ENCODE measurements around the gene TRIM21.
A peak's percentile ranks its signal among the peaks of the same experiment; 100 is the strongest.

TRIM21 gene

DNA sequence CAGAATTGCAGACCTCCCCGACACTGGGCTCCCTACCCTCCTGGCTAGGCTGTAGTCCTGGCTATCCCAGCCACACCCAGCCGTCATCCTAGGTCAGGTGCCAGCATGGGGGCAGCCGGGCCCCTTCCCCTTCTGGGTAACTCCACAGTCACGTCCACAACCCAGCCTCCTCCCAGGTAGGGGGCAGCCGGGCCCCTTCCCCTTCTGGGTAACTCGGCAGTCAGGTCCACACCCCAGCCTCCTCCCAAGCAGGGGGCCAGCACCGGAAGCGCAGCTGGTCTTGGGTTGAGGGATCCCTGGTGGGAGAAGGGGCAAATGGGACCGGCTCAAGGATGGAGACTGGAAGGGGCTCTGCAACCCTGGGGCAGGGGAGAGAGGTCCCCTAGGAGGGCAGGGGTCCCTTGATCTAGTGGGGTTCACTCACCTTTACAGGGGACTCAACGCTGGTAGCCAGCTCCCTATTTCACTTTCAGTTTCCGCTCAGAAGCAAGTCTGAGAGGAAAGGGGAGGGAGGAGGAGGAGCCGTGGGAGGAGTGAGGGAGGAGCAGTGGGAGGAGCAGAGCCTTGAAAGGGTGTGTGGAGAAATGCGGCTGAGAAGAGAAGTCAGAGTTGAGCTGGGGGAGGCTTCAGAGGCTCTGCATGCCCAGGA is at the start of gene TRIM21:
TSS of gene TRIM21 (minus strand) at position 494 of the 649 bp plus-strand sequence. CDS start 3,293 bp downstream, outside the sequence.
- no peaks in the 10 kb centered on the region for H3K27me3 ChIP-seq (replicated peaks; ENCODE audit: insufficient read depth, low read length)
- H3K4me1 ChIP-seq (ENCODE audit: low read length) = peaks cover 3% of the 10 kb centered on the region; the same call in 1 of the 2 replicates
- no peaks in the 10 kb centered on the region for H3K9me2 ChIP-seq (replicated peaks; ENCODE audit: insufficient read depth, low read length)
- H3F3A ChIP-seq (ENCODE audit: insufficient read depth, low read length) = no peaks in the 10 kb centered on the region
- DNase-seq = peak; percentile 91
- H3K9ac ChIP-seq (ENCODE audit: low read length) = peak within 1 kb of the TSS; percentile 63
- TF ChIP-seq EZH2phosphoT487 (IDR thresholded peaks at IDR 0.05; ENCODE audit: low read length) (no peak), EZH2 (optimal IDR thresholded peaks at IDR 0.05; ENCODE audit: low read depth, low read length) (no peak)
- TF ChIP-seq, protein P1, sequence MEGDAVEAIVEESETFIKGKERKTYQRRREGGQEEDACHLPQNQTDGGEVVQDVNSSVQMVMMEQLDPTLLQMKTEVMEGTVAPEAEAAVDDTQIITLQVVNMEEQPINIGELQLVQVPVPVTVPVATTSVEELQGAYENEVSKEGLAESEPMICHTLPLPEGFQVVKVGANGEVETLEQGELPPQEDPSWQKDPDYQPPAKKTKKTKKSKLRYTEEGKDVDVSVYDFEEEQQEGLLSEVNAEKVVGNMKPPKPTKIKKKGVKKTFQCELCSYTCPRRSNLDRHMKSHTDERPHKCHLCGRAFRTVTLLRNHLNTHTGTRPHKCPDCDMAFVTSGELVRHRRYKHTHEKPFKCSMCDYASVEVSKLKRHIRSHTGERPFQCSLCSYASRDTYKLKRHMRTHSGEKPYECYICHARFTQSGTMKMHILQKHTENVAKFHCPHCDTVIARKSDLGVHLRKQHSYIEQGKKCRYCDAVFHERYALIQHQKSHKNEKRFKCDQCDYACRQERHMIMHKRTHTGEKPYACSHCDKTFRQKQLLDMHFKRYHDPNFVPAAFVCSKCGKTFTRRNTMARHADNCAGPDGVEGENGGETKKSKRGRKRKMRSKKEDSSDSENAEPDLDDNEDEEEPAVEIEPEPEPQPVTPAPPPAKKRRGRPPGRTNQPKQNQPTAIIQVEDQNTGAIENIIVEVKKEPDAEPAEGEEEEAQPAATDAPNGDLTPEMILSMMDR (IDR thresholded peaks at IDR 0.05; ENCODE audit: low read length) = no peak
- H3K4me3 ChIP-seq (ENCODE audit: low read length) = peak within 1 kb of the TSS; percentile 86
- H3K27ac ChIP-seq (ENCODE audit: low read length) = peak within 1 kb of the TSS; percentile 12; the same call in 1 of the 2 replicates
- H3K9me3 ChIP-seq (replicated peaks; ENCODE audit: insufficient read depth, low read length) = no peaks in the 10 kb centered on the region
- H3K4me2 ChIP-seq (ENCODE audit: low read depth, low read length) = peak within 1 kb of the TSS; percentile 81
- peaks cover 11% of the 10 kb centered on the region; the same call in 1 of the 2 replicates for H3K36me3 ChIP-seq (replicated peaks; ENCODE audit: insufficient read depth, low read length)
- no peaks in the 10 kb centered on the region for H4K20me1 ChIP-seq (ENCODE audit: insufficient read depth, low read length)
- peak within 1 kb of the TSS; percentile 94 for H2AFZ ChIP-seq (ENCODE audit: low read length)
- peaks cover 18% of the 10 kb centered on the region for H3K79me2 ChIP-seq (ENCODE audit: low read length)

DNA sequence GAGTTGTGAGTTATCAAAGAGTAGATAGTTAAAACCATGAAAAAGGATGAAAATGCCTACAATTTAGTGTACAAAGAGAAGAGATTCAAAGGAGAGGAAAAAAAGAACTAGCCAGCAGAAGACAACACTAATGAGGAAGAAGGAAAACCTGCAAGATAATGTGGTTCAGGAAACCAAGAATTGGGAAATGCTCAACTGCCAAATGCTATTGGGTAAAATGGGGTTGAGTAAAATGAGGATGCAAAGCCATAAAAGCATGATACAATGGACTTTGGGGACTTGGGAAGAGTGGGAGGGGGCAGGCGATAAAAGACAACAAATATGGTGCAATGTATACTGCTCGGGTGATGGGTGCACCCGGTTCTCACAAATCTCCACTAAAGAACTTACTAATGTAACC is 48.0 kb upstream of the TRIM21 start:
- H3K79me2 ChIP-seq (ENCODE audit: low read length) = no peaks in the 10 kb centered on the region
- no peak overlapping the region for H3K9ac ChIP-seq (ENCODE audit: low read length)
- no peaks in the 10 kb centered on the region for H3K36me3 ChIP-seq (replicated peaks; ENCODE audit: insufficient read depth, low read length)
- H3K9me2 ChIP-seq (replicated peaks; ENCODE audit: insufficient read depth, low read length) = no peaks in the 10 kb centered on the region
- H3F3A ChIP-seq (ENCODE audit: insufficient read depth, low read length) = no peaks in the 10 kb centered on the region
- no peak overlapping the region for H3K27ac ChIP-seq (ENCODE audit: low read length)
- H3K4me3 ChIP-seq (ENCODE audit: low read length) = no peak overlapping the region
- no peaks in the 10 kb centered on the region for H3K4me1 ChIP-seq (ENCODE audit: low read length)
- H3K27me3 ChIP-seq (replicated peaks; ENCODE audit: insufficient read depth, low read length) = no peaks in the 10 kb centered on the region
- no peaks in the 10 kb centered on the region for H3K9me3 ChIP-seq (replicated peaks; ENCODE audit: insufficient read depth, low read length)
- H2AFZ ChIP-seq (ENCODE audit: low read length) = no peak overlapping the region
- no peak for DNase-seq
- no peaks in the 10 kb centered on the region for H4K20me1 ChIP-seq (ENCODE audit: insufficient read depth, low read length)
- no peak overlapping the region for H3K4me2 ChIP-seq (ENCODE audit: low read depth, low read length)
- TF ChIP-seq, protein P1 (IDR thresholded peaks at IDR 0.05; ENCODE audit: low read length) = no peak
- TF ChIP-seq EZH2 (optimal IDR thresholded peaks at IDR 0.05; ENCODE audit: low read depth, low read length) = no peak
- TF ChIP-seq EZH2phosphoT487 (IDR thresholded peaks at IDR 0.05; ENCODE audit: low read length) = no peak

DNA sequence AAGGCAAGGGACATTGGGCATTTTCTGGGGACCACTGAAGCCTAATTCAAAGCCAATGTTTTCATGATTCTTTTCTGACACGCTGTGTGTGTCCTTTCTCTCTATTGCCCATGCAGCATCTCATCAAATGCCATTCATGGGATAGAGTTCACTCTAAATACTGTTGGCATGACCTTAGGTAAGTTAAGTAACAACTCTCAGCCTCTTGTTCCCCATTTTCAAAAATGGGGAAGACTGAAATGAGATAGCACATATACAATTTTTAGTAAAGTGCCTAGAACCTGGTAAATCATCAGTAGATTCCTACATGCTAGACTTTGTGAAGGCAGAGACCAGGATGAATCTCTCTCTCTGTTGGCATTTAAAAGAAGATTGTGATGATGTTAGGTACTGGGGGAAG is 42.9 kb upstream of the TRIM21 start:
- no peak overlapping the region for H3K9ac ChIP-seq (ENCODE audit: low read length)
- no peaks in the 10 kb centered on the region for H3F3A ChIP-seq (ENCODE audit: insufficient read depth, low read length)
- no peaks in the 10 kb centered on the region for H3K9me3 ChIP-seq (replicated peaks; ENCODE audit: insufficient read depth, low read length)
- H3K4me3 ChIP-seq (ENCODE audit: low read length) = no peak overlapping the region
- TF ChIP-seq, protein P1 (IDR thresholded peaks at IDR 0.05; ENCODE audit: low read length) = no peak
- TF ChIP-seq EZH2 (optimal IDR thresholded peaks at IDR 0.05; ENCODE audit: low read depth, low read length) (no peak), EZH2phosphoT487 (IDR thresholded peaks at IDR 0.05; ENCODE audit: low read length) (no peak)
- no peaks in the 10 kb centered on the region for H3K79me2 ChIP-seq (ENCODE audit: low read length)
- H2AFZ ChIP-seq (ENCODE audit: low read length) = no peak overlapping the region
- no peak overlapping the region for H3K27ac ChIP-seq (ENCODE audit: low read length)
- no peaks in the 10 kb centered on the region for H3K4me1 ChIP-seq (ENCODE audit: low read length)
- no peaks in the 10 kb centered on the region for H3K9me2 ChIP-seq (replicated peaks; ENCODE audit: insufficient read depth, low read length)
- H3K36me3 ChIP-seq (replicated peaks; ENCODE audit: insufficient read depth, low read length) = no peaks in the 10 kb centered on the region
- no peak overlapping the region for H3K4me2 ChIP-seq (ENCODE audit: low read depth, low read length)
- H4K20me1 ChIP-seq (ENCODE audit: insufficient read depth, low read length) = no peaks in the 10 kb centered on the region
- no peak for DNase-seq
- H3K27me3 ChIP-seq (replicated peaks; ENCODE audit: insufficient read depth, low read length) = no peaks in the 10 kb centered on the region
